SIG-M5 treated with dmso at 0.1 percent for 504 hours (cell line): ENCODE measurements around the gene PRKCH.
"Not testable (repeated sequence)": the region's sequence is repeated elsewhere in the genome, so short reads cannot be mapped to it uniquely, and the experiment has no call there.

Experiments
- DNase-seq: peaks from one replicate; lab custom pipeline; 2025; ENCODE audit not compliant: unreplicated experiment; lab: John Stamatoyannopoulos, UW

PRKCH gene

GRCh38 chr14:61304688-61305087 is 16.7 kb upstream of the PRKCH start:
- DNase-seq: no peak

GRCh38 chr14:61308198-61308597 is 13.2 kb upstream of the PRKCH start:
- no peak for DNase-seq

DNA sequence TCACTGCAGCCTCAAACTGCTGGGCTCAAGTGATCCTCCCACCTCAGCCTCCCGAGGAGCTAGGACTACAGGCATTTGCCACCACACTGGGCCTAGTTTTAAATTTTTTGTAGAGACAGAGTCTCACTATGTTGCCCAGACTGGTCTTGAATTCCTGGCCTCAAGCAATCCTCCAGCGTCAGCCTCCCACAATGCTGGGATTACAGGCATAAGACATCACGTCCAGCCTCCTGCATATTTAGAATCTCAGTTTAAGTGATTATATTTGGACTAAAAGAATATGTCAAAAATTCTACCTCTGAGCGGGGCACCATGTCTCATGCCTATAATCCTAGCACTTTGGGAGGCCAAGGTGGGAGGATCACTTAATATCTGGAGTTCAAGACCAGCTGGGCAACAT is 12.7 kb upstream of the PRKCH start:
- not testable (repeated sequence) for DNase-seq

DNA sequence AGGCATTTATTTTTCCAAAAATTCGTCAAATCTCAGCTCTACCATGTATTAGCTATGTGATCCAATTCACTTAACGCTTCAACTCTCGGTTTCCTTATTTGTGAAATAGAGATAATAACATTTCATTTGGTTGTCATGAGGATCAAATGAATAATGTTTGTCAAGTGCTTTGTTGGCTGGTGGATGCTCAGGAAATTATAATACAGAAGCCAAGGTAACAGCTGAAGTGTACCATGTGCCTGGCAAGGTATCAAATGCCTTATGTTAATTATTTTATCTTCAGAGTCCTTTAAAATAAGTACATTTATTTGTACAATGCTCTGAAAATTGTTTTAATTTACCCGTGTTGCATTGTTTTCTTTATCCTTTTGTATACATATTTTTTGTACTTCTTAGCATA is 6.1 kb upstream of the PRKCH start:
- DNase-seq: no peak

- no peak for DNase-seq
These were observed 2.3 kb upstream of the PRKCH start for GRCh38 chr14:61319086-61319485.

DNA sequence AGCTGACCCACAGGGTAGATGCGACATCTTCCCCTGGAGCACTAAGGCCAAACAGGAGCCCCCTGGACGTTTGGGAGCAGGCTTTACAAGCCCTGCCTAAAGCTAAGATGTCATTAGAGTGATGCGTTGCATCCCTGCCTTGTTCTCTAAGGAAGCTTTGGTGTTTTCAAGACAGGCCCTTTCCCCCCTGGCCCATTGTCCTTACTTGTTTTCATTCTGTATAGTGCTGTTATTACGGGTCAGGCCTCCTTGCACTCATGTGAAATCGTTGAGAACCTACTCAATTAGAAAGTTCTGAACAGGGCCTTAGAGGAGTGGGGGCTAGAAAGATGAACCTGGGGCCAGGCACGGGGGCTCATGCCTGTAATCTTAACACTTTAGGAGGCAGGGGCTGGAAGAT is 1.7 kb upstream of the PRKCH start:
- no peak for DNase-seq

GRCh38 chr14:61320170-61320569 is 1.2 kb upstream of the PRKCH start:
- DNase-seq: not testable (repeated sequence)

DNA sequence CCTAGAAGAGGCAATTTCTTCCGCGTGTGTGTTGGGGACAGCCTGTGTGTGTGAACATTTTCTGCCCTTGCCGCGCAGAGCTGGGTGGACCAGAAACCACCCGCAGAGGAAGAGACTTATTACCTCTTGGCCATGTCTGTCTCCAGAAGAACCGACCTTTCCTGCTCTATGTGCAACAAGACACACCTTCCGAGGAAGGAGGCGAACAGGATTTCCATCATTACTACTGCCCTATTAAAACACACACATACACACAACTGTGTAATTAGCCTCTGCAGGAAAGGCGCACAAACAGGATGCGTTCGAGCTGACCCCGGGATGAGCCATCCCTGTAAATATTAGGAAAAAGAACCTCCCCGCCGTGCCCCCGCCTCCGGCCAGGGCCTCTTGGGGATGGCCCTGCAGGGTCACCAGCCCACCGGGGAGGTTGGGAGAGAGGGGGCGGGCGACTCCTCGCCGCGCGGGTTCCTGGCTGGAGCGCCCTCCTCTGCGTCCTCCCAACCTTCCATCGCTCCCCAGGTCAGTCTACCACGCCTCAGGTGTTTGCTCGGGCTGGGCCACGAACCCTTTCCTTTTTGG is 484 bp upstream of the PRKCH start:
- DNase-seq: peak; percentile 24

- no peak for DNase-seq
These were observed 826 bp downstream of the PRKCH start for GRCh38 chr14:61322011-61322798.

GRCh38 chr14:61322799-61323290 is 1.5 kb downstream of the PRKCH start:
- no peak for DNase-seq

- DNase-seq: no peak
These were observed 2.6 kb downstream of the PRKCH start for GRCh38 chr14:61323970-61324369.

- no peak for DNase-seq
These were observed 3.8 kb downstream of the PRKCH start for GRCh38 chr14:61325166-61325565.

- no peak for DNase-seq
These were observed 4.8 kb downstream of the PRKCH start for GRCh38 chr14:61326146-61326545.

- DNase-seq: no peak
These were observed 5.5 kb downstream of the PRKCH start for GRCh38 chr14:61326847-61327246.

- no peak for DNase-seq
These were observed 7.4 kb downstream of the PRKCH start for GRCh38 chr14:61328626-61329262.

GRCh38 chr14:61329478-61330051 is 8.2 kb downstream of the PRKCH start:
- peak; percentile 63 for DNase-seq

DNA sequence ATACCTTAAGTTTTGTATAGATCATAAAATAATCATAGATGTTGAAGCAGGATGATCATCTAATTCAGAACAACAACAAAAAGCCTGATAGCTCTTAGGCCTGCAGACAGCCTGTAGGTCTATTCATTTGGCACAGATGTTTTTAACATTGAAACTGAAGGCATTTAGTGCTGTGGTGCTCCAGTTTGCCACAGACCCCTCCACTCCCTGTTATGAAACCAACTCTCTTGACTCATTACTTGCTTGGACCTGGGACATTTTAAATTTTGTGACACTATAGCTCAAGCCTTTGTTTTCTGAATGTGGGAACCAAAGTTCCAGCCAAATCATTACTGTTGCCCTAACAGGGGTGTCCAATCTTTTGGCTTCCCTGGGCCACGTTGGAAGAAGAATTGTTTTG is 9.1 kb downstream of the PRKCH start:
- no peak for DNase-seq

DNA sequence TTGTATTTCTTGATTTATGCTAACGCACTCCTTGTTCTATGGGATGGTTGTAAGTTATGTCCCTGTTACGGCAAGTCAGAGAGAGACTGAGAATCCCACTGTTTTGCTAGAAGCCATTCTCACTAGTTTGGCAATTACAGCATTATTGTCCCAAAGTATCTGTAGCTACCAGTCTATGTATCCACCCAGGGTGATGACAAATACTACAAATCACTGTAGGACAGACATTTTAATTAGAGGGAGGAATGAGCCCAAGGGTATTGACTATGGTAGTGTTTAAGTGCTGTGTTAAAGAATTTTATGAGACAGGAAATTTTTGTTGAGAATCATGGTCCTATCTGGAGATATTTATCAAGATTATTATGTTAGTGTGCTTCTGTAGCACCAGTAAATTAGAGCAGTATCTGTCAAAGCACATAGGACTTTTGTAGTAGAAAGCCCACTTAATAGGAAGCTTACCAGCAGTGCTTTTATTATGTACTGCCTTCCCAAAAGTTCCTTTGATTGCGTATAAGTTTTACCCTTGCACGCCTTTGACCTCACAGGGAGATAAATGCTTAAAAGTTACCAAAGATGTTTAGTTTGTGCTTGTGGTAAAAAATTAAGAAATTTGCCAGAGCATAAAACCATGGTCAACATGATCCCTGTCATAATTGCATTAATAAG is 10.7 kb downstream of the PRKCH start:
- no peak for DNase-seq

- no peak for DNase-seq
These were observed 11.3 kb downstream of the PRKCH start for GRCh38 chr14:61332658-61333029.

DNA sequence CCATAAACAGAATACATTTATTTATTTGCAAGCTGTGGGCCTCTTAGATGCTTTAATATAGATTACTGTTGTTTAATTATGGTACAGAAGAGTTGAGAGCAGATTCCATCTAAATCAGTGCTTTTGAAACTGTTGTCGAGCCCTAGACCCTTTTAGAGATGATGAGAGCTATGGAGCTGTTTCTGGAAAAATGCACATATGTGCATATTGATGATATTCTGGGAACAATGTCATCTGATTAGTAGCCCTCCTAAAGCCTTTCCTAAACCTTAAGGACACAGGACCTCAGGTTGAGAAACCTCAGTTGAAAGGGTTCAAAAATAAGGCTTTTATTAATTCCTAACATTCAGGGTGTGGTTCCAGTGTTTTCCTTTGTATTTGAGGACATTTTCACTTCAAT is 11.7 kb downstream of the PRKCH start:
- DNase-seq: no peak

DNA sequence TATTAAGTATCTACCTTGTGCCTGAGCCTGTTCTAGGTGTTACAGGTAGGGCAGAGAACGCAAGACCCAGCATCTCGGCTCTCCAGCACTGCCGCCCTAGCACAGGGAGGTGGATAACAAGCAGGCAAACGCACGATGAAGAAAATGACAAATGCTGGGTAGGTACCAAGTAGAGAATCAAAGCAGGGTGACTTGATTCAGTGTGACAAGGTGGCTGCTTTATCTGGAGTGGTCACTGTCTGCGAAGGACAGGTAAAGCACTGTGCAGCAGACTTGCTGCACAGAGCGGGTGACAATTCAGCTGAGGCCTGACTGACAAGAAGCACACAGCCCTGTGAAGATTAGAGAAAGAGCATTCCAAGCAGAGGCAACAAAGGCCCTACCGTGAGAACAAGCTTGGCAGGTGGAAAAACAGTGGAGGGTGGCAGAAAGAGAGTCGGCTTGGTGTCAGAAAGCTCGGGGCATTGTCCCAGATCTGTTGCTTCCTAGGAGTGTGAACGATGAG is 12.9 kb downstream of the PRKCH start:
- DNase-seq: no peak
